ENCODE data around the gene KCNQ1. TPM values are rescaled to one million over a fixed set of nuclear protein-coding genes. Genes with fewer than 3 reads are reported as not detected.

Gene KCNQ1
- total RNA-seq, 1 donor from 2014 or later = 1.1 TPM

DNA sequence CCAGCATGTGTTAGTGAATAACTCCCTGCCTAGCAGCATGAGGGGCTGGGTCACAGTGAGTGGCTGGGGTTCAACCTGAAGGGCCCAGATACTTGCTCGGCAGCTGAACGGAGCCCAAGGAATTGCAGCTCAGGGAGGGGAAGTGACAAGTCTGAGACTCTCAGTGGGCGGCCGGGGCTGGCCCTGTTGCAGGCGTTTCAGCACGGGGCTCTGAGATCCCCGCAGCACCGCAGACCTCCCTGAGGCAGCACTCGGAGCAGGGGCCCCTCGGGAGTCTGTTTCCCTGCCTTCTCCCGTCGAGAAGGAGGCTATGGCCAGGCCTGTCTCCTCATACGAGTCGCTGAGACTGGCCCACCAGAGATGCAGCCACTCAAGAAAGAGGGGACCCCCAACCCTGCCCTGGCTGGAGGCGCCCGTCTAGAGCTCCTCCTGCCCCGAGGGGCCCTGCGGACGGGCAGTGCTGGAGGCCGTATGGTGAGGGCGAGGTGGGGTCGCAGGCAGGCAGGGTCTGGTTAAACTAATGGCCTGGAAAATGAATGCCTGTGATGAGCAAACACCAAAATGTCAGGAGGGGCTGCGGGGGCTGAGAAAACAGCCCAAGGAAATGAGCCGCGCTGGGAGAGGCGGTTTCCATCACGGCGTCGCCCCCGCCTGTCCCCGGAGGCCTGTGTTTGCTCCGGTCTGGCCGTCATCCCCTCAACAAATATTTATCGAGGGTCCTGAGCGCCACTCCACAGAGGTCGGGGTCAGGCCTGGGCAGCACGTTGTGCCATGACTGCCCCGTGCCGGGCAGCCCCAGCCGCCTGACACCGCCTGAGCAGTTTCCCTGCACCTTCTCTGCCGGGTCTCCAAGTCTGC, 35.0 kb upstream of the KCNQ1 start:
- no peak for DNase-seq (ENCODE audit: extremely low read depth, low read depth, low spot score)

DNA sequence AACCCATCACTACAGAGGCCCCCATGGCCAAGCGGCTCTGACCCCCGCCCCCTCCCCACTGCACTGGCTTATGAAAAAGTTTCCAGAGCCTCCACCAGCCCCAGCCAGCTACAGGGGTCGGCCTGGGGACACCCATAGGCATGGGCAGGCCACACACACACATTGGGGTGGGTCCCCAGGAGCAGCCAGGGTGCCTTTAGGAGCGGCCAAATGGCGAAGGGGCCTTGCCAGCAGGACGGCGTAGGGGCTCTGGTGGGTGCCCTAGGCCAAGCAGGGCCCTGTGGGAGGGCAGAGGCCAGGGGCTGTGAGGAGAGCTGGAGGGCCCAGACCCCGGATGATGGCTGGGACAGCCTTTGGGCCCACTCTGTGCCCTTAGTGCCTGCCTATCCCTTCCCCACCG, 34.2 kb upstream of the KCNQ1 start:
- no peak for DNase-seq (ENCODE audit: extremely low read depth, low read depth, low spot score)

DNA sequence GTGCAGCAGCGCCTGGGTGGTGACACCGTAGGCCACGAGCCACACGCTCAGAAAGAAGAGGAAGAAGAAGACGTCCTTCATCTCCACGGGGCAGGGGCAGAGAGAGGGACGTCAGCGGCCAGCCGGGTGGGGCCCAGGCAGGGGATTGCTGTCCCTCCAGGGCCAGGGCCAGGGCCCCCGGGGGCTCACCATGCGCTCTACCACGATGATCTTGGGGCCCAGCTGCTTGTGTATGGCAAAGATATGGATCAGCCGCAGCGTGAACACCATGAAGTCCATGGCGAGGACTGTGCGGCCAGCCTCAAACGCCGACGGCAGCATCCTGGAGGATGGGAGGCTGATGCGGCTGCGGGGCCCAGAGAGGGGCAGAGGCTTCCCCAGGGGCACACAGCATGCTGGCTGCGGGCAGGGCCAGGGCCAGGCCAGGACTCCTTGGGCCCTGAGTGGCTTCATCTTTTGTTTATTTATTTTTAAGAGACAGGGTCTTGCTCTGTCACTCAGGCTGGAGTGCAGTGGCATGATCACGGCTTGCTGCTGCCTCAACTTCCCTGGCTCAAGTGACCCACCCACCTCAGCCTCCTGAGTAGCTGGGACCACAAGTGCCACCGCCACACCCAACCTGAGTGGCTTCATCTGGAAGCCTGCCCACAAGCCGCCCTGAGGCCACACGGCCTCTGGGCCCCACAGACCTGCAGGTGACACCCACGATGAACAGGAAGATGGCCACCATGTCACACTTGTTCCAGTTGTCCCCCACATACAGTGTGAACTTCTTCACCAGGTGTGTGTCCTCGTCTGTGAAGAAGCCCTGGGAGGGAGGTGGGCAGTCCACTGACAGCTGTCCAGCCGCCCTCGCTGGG, 33.1 kb upstream of the KCNQ1 start:
- no peak for DNase-seq (ENCODE audit: extremely low read depth, low read depth, low spot score)

DNA sequence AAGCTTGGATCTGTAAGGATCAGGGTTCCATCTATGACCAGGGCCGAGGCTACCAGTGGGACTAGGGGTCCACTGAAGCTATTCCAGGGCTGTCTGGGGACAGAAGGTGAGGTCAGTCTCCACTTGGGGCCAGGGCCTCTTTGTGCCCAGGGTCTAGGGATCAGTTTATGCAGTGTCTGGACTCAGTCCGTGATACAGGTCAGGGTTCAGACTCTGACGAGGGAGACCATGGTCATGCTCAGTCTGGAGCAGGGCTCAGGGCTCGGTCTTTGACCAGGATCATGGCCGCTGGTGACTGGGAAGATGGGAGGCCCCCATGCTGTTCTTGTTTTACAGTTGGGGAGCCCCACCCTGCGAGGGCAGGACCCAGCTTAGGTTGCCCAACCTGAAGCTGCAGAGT, 32.5 kb upstream of the KCNQ1 start:
- no peak for DNase-seq (ENCODE audit: extremely low read depth, low read depth, low spot score)

DNA sequence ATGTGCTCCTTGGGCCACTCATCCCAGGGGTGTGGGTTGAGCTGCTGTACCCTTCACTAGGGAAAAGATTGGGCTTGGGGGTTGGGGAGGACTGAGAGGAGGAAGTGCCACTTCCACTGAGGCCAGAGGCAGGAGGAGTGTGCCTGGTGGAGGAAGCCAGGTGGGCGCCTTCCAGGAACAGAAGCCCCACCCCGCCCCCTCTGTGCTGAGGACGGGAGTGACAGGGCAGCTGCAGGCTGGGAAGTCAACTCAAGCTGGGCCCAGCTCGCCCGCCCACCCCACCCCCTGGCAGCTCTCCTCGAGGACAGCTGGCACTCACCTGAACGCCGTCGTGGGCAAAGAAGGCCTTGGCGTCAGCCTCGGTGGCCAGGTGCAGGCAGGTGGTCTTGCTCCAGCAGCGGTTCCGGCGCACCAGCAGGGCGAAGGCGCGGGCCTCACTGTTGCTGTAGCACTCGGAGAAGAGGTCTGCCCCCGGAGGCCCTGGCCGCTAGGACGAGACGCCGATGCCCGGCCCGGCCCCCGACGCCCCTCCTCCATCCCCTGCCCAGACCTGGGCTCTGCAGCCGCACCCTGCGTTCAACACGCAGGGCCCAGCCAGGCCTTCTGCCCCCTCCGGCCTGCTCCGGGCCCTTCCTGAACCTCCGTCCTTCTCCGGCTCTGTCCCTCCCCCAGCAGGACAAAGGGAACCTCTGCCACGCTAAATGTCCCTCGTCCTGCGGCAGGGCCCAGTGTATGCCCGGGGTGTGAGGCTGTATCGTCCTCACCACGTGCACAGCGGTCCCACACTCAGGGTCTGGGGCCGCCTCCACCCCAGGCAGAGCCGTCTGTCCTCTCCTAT, 30.8 kb upstream of the KCNQ1 start:
- DNase-seq (ENCODE audit: extremely low read depth, low read depth, low spot score) = no peak

DNA sequence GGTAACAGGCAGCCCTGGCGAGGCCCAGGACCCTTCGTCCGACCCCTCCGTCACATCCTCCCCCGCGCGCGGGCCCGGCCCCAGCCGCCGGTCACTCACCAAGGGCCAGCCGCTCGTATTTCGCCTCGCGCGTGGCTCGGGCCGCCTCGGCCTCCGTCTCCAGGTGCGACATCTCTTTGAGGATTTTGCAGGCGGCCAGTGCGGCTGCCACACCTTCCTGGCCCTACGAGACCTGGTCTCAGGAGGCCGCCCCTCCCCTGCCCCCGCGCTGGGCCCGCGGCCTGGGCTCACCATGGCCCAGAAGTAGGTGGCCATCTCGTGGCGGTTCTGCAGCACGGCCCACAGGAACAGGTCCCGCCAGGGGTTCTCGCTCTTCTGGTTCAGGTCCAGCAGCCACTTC, 30.2 kb upstream of the KCNQ1 start:
- DNase-seq (ENCODE audit: extremely low read depth, low read depth, low spot score) = no peak

DNA sequence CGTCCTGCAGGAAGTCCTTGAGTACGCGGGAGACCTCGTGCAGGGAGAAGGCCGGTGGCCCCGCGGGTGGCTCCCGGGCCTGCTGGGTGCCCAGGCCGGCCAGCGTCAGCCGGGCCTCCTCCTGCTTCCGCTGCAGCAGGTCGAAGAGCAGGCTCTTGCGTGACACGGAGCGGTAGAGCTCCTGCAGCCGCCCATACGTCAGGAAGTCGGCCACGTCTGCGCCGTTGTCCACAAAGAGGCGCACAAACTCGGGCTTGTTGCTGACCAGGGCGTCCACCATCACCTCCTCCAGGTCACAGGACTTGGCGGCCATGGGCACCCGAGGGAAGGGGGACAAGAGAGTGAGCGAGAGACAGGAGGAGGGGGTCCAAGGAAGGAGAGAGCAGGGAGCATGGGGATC, 29.6 kb upstream of the KCNQ1 start:
- DNase-seq (ENCODE audit: extremely low read depth, low read depth, low spot score) = no peak

DNA sequence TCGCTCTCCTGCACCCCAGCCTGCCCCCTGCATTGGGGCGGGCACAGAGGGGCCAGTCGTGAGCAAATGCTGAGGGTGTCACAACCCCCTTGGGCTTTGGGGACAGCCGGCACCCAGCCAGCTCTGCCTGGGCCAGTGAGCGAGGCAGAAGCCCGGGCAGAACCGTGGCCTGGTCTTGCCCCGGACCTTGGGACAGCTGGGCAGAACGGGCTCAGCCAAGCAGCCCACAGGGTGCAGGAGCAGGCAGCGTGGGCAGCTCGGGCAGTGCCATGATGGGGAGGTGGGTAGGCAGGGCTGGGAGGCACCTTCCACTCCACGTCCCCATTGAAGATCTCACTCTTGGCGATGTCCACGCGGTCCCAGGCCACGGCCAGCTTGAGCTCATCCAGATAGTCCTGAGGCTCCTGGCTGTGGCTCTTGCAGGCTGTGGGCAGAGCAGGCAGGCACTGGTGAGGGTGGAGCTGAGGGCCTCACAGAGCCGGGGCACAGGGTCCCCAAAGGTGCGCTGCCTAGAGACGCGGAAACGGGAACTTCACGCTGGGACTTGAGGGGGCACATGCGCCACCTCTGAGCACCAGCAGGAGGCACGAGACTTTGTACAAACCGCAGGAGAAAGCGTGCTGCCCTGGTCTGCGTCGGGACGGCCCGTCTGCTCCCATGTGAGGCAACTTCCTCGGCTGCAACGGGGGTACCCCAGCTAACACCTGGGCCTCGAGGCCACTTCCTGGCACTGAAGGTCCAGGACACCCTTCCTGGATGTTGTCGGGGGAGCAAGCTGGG, 29.0 kb upstream of the KCNQ1 start:
- DNase-seq (ENCODE audit: extremely low read depth, low read depth, low spot score) = no peak

DNA sequence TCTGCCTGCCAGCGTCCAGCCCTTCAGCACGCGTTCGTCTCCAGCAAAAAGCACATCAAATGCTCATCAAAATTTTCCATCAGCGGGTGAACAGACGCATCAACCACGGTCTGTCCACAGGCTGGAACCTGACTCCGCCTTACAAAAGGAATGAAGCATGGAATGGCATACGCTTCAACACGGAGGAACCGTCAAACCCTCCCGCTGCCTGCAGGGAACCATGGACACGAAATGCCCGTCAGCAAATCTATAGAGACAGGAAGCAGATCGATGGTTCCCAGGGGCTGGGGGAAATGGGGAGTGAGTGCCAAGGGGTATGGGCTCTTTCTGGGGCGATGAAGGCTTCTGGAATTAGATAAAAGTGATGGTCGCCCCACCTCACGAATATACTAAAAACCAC, 28.0 kb upstream of the KCNQ1 start:
- DNase-seq (ENCODE audit: extremely low read depth, low read depth, low spot score) = no peak

DNA sequence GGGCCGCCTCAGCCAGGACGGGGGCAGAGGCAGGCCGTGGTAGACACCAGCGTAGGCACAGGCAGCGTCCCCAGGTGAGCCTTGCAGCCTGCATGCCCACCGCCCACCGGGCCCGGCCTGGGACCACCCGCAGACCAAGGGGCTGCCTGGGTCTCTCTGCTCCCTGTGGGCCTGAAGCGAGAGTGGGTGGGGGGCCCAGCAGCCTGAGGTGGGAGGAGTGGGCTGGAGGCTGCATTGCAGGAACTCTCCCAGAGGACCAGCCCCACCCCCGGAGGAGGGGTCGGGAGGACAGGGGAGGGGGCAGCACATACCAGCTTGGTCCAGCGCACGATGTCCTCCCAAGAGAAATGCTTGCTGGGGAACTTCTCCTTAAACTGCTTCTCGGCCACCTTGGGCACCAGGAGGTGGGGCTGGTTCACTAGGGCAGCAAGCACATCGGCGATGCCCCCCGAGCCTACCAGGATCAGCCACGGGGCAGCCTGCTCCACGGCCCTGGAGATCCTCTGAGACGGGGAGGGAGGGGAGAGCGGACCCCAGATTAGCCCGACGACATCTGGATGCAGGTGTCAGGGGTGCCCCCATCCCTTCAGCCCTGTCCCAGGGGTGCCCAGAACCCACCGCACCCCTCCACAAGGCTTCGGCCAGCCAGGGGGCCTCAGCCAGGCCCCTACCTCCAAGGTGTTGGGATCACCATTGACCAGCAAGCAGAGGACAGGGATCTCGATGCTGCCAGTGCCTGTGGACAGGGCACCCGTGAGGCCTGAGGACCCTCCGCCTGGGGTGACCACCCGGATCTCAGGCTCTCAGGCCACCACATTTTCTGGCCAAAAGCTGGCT, 26.7 kb upstream of the KCNQ1 start:
- DNase-seq (ENCODE audit: extremely low read depth, low read depth, low spot score) = no peak

DNA sequence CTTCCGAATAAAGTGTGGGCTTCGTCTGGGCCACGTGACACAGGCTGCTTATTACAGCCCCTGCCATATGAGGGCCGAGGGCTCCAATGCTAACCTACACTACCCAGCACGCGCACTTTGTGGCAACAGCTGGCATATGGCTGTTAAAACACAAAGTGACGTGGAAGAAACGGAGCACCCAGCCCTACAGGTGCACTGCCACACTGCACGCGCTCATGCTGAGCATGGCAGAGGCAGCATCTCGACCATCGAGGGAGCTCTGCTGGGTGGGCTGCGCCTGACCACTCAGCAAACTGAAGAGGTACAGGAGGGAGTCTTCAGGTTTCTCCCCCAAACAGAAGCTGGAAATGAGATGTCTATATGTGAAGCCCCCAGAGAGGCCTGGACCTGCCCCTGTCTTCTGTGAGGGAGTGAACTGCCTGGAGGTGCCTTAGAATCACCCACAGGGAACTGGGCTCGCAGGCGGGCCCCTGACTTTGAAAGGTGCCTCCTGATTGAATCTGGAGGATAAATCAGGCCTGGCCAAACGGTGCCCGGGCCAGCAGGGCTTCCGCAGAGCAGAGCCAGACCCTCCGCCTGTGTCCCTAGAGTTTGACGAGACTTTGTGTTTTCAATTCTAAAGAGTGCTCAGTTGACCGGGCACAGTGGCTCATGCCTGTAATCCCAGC, 26.0 kb upstream of the KCNQ1 start:
- DNase-seq (ENCODE audit: extremely low read depth, low read depth, low spot score) = no peak

DNA sequence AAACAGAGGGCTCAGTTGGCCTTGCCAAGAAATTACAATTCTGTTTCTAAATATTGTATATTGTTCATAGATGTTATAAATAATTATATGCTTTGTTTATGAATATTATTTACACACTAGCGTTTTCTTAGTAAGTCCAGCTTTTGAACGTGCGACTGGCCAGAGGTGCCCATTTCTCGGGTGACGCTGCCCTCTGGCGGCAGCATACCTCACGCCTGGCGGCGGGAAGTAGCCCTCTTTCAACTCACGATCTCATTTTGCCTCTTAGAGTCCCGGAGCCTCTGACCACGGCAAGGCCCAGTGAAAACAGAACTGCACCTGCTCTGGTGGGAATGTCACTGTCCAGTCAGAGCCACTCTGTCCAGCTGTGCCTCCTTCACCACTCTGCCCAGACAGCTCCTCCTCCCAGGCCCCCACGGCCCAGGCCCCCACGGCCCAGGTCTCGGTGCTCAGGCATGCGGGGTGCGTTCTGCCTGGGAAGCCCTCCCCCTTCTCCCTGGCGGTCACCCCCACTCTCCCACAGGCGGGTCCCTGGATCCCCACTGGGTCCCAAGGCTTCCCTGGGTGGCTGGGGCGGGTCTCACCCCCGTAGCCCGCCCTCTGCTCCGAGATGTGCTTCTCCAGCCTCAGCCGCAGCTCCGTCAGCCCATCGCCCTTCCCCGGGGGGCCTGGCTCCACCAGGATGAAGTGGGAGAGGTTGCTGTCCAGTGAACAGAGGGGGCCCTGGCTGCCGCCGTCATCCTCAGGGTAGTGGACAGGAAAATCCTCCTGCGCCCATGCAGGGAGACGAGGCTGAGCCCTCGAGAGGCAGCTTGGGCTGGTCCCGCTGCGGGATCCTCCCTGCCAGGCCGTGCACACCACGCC, 24.9 kb upstream of the KCNQ1 start:
- peak; percentile 34 for DNase-seq (ENCODE audit: extremely low read depth, low read depth, low spot score)

DNA sequence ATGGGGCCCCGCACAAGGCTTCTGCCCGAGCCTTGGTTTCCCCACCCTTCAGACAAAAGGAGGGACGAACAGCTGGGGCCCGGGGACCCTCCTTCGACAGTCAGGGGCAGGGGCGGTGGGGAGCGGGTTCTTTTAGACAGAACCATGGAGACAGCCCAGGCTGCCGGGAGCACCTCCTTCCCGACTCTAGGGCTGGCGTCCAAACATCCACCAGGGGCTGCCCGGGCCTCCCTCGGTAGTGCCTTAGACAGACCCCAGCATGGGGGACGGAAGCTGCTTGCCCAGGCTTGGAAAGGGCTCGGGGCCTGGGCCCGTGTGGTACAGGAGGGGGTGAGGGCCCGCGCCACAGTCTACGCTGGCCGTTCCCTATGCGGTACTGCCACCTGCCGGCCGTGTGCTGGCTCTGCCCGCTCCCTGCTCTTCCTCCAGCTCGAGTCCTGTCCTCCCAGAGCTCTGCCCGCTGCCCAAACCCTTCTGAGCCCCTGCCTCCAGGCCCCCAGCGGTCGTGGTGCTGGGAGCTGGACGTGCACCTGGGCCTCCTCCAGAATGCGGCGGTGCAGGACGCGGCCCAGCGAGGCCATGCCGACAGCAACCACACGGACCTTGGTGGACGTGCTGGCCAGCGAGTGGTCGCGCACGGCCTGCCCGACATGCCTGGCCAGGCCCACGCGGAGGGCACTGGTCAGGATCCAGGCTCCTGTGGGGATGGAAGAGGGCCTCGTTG, 24.1 kb upstream of the KCNQ1 start:
- DNase-seq (ENCODE audit: extremely low read depth, low read depth, low spot score) = no peak

DNA sequence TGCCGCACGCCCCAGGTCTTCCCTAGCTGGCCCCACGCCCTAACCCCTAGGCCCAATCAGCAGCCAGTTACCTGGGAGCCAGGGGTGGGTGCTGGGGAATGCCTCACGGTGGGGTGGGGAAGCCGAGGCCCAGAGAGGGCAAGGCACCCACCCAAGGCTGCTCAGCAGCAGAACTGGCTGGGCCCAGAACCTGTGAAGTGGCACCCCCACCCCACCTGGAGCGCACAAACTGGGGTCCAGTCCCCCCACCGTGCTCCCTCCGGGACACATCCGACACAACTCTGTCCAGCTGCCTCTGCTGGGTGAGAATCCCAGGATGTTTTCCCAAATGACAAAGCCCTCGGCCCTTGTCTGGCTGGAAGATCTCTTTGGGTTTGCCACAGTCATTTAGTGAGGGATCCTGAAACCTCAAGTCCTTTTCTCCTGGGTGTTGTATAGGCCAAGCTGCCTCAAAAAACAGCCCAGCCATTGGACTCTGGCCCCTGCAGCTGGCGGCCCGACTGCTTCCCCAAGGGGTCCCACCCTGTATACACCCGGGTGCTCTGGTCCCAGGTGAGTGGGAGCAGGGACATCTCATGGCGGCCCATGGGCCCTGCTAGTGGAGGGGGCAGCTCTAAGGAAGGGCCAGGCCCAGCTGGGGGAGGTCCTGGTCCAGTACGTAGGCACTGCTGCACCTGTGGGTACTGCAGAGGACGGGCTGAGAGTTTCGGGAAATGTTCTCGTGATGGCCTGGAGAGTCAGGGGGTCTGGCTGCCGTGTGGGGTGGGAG, 23.4 kb upstream of the KCNQ1 start:
- DNase-seq (ENCODE audit: extremely low read depth, low read depth, low spot score) = no peak

DNA sequence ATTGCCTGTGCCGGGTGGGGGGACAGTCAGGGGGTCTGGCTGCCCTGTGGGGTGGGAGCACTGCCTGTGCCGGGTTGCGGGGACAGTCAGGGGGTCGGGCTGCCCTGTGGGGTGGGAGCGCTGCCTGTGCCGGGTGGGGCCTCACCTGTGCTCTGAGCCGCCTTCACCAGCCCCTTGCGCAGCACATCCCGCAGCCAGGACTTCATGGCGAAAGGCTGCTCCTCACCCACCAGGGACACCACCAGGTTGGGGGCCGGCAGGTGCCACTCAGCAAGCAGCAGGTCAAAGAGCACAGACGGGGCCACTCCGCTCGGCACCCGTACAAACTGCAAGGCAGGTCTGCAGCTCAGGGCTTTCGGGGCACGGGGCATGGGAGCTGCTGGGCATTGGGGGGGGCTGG, 22.8 kb upstream of the KCNQ1 start:
- no peak for DNase-seq (ENCODE audit: extremely low read depth, low read depth, low spot score)

DNA sequence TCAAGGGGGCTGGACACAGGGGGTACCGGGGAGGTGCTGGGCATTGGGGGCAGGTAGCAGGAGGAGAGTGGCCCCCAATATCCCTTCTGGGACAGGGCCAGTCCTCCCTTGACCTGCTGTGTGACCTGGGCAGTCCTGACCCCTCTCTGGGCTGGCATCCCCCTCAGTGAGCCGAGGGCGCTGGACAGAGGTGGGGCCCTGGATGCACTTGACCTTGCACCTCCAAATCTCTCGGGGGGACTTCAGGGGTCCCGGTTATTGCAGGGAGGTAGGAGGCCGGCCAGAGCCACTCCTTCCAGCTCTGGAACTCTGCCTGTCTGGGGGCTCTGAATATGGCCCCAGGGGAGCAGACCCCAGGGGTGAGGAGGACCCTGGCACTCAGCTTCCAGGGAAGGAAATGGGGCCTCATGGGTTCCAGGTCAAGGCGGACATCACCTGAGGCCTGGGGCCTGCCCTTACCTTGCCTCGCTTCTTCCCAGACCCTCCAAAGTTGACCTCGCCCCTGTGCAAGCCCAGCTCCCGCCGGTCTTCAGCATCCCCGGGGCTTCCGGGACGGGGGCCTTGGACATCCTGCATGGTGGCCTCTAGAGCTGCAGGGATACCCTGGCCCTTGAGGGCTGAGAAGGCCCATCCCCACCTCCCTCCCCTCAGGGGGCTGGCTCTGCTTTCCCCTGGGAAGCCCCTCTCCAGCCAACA, 22.2 kb upstream of the KCNQ1 start:
- no peak for DNase-seq (ENCODE audit: extremely low read depth, low read depth, low spot score)
